HCEC 1CT (cell line): ENCODE results near the gene TRAPPC2.
"Not testable (repeated sequence)": the region's sequence is repeated elsewhere in the genome, so short reads cannot be mapped to it uniquely, and the experiment has no call there.

ENCODE experiments used
- DNase-seq: peaks from one replicate; pipeline ENCODE4 v3.0.0-alpha.2; 2017

The TRAPPC2 gene

DNA sequence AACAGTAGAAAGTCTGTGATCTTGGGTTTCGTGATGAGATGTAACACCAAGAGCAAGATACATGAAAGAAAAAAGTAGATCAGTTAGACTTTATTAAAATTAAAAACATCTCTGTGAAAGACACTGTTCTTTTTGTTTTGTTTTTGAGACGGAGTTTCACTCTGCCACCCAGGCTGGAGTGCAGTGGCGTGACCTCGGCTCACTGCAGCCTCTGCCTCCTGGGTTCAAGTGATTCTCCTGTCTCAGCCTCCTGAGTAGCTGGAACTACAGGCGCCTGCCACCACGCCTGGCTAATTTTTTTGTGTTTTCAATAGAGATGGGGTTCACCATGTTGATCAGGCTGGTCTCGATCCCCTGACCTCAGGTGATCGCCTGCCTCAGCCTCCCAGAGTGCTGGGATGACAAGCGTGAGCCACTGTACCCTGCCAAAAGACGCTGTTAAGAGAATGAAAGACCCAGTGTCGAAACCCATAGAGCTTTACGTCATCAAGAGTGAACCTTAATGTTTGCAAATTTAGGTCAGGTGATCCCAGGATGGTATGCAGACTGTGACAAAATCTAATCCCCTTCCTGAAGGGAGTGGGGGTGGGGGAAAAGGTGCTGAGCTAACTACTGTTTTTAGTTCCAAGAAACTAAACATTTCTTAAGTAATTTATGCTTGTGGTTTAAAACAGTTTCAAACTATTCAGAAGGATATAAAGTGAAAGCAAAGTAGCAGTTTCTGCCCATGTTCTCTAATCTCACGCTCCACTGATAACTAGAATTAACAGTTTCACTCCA lies 8.2 kb upstream of the TRAPPC2 start:
- DNase-seq = no peak

DNA sequence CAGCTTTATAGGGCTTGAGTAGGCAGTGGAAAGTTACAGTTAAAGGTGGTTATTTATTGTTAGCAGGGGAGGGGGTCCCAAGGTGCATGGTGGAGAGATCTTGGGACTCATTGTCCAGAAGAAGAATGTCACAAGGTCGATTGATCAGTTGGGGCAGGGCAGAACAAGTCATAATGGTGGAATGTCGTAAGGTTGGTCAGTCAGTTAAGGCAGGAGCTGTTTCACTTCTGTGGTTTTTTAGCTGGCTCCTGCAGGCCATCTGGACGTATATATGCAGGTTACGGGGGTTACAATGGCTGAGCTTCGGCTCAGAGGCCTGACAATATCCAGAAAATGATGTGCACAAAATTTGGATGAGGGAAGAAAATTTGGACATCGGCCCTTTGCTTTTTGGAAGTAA lies 7.3 kb upstream of the TRAPPC2 start:
- no peak for DNase-seq

DNA sequence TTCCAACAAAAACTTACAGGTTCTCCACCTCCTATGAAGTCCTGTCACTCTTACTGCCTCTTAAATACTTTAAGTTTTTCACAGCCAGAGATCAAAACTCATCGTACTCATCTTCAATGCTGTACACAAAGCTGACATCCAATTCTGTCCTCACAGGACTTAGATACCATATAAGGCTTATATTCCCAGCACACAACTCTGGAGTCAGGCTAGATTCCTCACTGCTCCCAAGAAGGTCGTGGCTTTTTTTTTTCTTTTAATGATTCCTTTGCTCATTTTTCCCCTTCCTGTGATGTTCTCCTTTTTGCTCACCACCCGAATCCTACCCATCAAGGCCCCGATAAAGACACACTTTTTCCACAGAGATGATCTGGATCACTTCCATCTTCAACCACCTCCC lies 914 bp downstream of the TRAPPC2 start:
- DNase-seq = no peak

DNA sequence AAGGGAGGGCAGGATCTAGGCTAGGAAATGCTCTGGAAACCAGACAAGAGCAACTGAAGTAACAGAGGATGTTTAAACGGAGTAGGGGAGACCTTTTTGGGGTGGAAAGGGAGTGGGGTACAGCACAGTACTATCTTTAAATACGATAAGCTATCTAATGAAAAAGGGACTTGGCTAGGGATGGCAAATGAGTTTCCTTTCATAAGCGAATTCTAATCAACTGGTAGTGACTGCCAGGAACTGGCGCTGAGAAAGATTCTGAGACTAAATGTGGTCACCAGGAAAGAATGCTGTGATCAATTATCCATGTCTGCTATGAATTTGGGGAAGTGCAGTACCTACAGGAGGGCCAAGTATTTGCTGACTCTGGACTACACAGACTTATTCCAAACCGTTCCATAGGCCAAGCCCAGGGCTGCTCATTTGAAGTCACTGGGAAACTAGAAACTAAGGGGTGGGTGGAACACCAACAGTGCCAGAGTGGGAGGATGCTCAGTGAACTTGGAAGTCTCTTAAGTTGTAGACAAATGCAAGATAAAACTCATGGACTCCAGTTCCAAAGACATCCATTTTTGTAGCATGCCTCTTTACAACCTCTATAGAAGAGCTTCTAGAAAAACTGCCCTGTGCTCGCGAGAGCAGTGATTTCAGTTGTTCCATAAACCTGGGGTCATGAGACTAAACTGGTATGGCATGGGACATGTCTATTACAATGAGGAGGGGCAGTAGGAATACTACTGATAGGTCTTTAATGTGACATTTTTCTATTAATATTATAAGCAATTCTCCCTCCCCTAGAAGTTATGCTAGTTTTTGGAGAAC lies 2.0 kb downstream of the TRAPPC2 start:
- no peak for DNase-seq

GRCh38 chrX:13730523-13730922 lies 3.9 kb downstream of the TRAPPC2 start:
- not testable (repeated sequence) for DNase-seq

DNA sequence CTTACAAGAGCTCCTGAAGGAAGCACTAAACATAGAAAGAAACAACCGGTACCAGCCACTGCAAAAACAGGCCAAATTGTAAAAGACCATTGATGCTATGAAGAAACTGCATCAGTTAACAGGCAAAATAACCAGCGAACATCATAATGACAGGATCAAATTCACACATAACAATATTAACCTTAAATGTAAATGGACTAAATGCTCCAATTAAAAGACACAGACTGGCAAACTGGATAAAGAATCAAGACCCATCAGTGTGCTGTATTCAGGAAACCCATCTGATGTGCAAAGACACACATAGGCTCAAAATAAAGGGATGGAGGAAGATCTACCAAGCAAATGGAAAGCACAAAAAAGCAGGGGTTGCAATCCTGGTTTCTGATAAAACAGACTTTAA lies 7.8 kb downstream of the TRAPPC2 start:
- DNase-seq = not testable (repeated sequence)

DNA sequence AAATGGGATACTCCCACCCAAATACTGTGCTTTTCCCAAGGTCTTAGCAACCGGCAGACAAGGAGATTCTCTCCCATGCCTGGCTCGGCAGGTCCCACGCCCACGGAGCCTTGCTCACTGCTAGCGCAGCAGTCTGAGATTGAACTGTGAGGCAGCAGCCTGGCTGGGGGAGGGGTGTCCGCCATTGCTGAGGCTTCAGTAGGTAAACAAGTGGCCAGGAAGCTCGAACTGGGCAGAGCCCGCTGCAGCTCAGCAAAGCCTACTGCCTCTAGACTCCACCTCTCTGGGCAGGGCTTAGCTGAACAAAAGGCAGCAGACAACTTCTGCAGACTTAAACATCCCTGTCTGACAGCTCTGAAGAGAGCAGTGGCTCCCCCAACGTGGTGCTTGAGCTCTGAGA lies 9.5 kb downstream of the TRAPPC2 start:
- DNase-seq = not testable (repeated sequence)

GRCh38 chrX:13721819-13722519 lies 12.5 kb downstream of the TRAPPC2 start:
- DNase-seq = peak; percentile 47

GRCh38 chrX:13721371-13721770 lies 13.0 kb downstream of the TRAPPC2 start:
- DNase-seq = peak; percentile 24

DNA sequence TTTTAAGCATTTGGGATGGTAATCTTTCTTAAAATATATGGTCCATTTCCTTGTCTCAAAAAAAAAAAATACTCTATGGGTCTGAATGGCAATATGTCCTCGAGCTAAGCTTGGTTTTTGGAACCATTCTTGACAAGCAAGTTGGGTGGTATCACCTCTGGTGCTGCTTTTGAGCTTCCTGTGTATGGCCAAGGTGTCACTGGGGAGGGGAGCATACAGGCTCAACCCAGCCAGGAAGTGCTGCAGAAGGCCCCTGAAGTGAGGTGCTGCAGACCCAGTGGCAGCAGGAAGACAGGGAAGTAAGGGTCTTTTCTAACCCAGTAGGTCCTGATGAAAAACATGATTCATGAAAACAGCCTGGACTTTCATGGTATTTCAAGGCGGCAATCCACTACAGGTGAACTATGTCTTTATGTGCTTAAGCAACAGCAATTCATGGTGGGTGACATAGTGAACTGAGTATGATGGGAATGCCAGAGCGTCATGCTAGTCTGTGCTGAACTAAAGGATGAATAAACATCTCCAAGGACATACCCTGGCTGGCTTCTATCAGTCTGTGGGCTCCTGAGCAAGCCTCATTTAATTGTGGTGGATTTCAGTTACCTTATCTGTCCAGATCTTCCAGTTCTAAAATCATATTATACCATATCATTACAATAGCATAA lies 15.1 kb downstream of the TRAPPC2 start:
- no peak for DNase-seq

DNA sequence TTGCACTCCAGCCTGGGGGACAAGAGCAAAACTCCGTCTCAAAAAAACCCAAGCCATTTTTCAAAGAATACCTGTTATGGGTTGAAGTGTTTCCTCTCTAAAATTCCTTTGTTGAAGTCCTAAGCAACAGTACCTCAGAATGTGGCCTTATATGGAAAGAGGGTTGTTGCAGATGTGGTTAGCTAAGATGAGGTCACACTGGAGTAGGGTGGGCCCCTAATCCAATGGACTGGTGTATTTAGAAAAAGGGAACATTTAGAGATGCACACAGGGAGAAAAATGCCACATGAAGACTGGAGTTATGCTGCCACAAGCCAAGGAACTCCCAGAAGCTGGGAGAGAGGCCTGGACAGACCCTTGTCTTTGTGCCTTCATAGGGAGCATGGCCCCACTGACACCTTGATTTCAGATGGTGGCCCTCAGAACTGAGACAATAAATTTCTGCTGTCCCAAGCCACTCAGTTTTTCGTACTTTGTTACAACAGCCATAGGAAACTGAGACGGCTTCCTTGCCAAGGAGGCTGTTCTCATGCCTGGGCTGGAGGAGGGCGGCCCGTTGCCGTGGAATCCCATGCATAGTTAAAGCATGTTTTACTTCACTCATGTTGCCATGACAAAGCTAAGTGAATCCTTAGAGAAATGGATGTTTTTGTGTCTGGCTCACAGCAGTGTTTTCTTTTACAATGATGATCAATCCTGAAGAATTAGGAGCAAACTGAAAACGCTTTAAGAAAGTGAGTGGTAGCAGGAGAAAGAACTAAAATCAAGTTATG lies 16.5 kb downstream of the TRAPPC2 start:
- DNase-seq = peak; percentile 3

GRCh38 chrX:13716905-13717304 lies 17.5 kb downstream of the TRAPPC2 start:
- DNase-seq = no peak

DNA sequence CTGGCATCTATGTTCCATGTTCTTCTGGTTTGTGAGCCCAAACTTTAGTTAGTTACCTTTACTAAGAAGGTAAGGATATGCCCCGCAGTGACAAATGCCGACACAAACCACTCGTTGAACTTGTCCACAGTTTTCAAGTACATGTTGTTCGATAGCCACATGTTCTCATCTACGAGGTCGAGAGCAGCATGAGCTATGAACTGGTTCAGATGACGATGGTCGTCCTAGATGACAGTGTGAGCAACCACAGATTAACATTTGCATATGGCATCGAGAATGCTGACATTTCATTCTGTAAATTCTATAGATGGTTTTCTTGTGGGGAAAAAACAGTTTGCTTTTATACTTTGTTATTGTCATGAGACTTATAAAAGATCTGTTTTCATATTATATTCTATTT lies 18.0 kb downstream of the TRAPPC2 start:
- DNase-seq = no peak

- no peak for DNase-seq
Observed at GRCh38 chrX:13711141-13711540, 23.3 kb downstream of the TRAPPC2 start.

DNA sequence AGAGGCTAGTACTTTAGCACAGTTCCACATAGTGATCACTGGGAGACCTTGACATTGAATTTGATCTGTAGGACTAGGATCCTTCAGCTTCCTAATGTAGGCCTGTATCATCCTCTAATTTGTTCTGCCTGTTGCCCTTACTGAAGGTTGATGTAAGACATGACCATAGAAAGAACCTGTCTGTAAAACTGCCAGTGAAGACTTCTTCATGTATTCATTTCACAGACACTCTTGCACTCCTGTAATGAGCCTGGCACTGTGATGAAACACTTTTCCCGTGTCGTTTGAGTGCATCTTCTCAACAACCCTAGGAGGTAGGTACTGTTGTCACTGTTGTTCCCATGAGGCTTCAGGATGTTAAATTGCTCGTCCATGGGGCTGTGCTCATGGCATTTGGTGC lies 30.8 kb downstream of the TRAPPC2 start:
- DNase-seq = no peak

GRCh38 chrX:13703135-13703534 lies 31.3 kb downstream of the TRAPPC2 start:
- no peak for DNase-seq

GRCh38 chrX:13702111-13702789 lies 32.2 kb downstream of the TRAPPC2 start:
- no peak for DNase-seq

- peak; percentile 23 for DNase-seq
Observed at GRCh38 chrX:13700380-13700779, 34.0 kb downstream of the TRAPPC2 start.

GRCh38 chrX:13699183-13699826 lies 35.1 kb downstream of the TRAPPC2 start:
- DNase-seq = peak; percentile 3

DNA sequence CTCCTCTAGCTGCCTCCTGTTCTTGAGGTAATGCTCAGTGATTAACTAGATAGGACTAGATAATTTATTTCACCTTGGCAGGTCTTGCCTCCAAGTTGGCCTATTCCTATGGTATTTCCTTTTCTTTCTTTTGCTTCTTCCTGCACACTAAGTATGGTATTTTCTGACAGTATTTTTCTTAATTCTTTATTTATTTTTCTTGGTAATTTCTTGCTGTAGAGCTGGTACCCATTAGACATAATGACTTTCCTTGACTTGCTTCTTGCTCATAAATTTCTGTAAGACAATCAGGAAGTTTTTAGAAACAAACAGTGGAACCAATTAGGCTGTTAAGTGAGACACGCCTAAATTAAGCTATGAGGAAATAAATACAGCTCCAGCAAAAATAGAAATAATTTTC lies 36.0 kb downstream of the TRAPPC2 start:
- no peak for DNase-seq

GRCh38 chrX:13697976-13698375 lies 36.4 kb downstream of the TRAPPC2 start:
- no peak for DNase-seq
